Bronchial epithelial cell (primary cell): ENCODE measurements around the gene CD200. TPM values are rescaled to one million over a fixed set of nuclear protein-coding genes. Genes with fewer than 3 reads are reported as not detected.

ENCODE experiments used
- DNase-seq: peaks from one replicate; pipeline ENCODE4 v3.0.0-alpha.2; 2010; ENCODE audit warnings: low read depth
- FAIRE-seq: peaks from 2 replicates; lab custom pipeline; 2011; peaks lifted over from hg19 to GRCh38; lab: Jason Lieb, UNC
- H3K27me3 ChIP-seq: 2 replicates; pipeline ENCODE4 v1.5.1; 2011; ENCODE audit warnings: low read length; ENCODE audit not compliant: control insufficient read depth, insufficient read depth
- H3K36me3 ChIP-seq: 2 replicates; pipeline ENCODE4 v1.5.1; 2011; ENCODE audit warnings: low read length; ENCODE audit not compliant: control insufficient read depth, insufficient read depth
- H3K4me3 ChIP-seq: 2 replicates; pipeline ENCODE4 v1.5.1; 2011; ENCODE audit warnings: mild to moderate bottlenecking, low read depth, low read length, control low read depth
- total RNA-seq: library from RNA; depleted of rRNA; stranded (reverse); fragments of >200 nt; gene quantifications from 2 replicates; pipeline ENCODE4 v1.2.1, GENCODE V29; 2014
- TF ChIP-seq, protein P1 (sequence below): IDR thresholded peaks from 2 replicates; pipeline ENCODE4 v1.5.1; 2011; ENCODE audit warnings: mild to moderate bottlenecking, moderate library complexity, low read length, control low read depth, inconsistent platforms; ENCODE audit not compliant: insufficient read depth, severe bottlenecking

The CD200 gene
- total RNA-seq, 1 donor from 2014 or later, result 0.53 TPM

DNA sequence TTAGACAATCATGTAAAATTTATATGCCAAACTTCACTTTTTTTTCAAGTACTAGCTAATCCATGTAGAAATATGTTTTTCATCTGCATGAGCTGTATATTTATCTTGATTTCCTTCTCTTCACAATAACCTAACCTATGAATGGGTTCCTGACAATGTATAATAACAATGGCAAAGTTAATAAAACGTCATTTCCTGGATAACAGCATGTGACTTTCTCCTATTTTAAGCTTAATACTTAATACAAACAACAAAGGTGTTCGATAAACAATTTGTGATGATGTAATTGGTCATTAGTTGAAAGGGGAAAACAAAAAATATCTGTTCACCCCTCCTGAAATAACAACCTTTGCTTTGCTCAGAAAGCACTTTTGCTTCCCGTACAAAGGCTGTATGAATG is 20.4 kb downstream of the CD200 start:
- Histone ChIP-seq H3K4me3 (no peak overlapping the region), H3K27me3 (no peaks in the 10 kb centered on the region), H3K36me3 (no peaks in the 10 kb centered on the region)
- DNase-seq, result no peak
- TF ChIP-seq, protein P1, sequence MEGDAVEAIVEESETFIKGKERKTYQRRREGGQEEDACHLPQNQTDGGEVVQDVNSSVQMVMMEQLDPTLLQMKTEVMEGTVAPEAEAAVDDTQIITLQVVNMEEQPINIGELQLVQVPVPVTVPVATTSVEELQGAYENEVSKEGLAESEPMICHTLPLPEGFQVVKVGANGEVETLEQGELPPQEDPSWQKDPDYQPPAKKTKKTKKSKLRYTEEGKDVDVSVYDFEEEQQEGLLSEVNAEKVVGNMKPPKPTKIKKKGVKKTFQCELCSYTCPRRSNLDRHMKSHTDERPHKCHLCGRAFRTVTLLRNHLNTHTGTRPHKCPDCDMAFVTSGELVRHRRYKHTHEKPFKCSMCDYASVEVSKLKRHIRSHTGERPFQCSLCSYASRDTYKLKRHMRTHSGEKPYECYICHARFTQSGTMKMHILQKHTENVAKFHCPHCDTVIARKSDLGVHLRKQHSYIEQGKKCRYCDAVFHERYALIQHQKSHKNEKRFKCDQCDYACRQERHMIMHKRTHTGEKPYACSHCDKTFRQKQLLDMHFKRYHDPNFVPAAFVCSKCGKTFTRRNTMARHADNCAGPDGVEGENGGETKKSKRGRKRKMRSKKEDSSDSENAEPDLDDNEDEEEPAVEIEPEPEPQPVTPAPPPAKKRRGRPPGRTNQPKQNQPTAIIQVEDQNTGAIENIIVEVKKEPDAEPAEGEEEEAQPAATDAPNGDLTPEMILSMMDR, result no peak
- FAIRE-seq, result no peak

DNA sequence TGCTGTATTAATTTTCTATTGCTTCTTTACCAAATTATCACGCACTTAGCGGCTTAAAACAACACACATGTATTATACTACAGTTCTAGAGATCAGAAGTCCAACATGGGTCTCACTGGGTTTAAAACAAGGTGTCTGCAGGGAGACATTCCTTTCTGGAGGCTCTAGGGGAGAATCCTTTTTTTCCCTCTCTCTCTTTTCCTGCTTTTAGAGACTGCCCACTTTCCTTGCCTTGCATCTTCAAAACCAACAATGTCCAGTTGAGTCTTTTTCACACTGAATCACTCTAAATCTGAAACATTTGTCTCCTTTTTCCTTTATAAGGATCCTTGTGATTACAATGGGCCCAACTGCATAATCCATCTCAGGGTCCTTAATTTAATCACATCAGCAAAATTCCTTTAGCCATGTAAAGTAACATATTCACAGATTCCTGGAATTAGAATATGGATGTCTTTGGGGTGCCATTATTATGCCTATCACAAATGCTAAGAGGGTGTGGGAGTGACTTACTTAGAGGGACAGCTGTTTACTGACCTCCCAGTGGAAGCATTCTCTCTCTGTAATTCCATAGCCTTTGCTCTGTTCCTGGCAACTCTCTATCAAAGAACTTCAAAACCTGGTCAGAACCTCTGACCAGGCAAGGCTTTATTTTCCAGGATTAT is 21.8 kb downstream of the CD200 start:
- H3K27me3 ChIP-seq, result no peaks in the 10 kb centered on the region
- TF ChIP-seq, protein P1, result no peak
- H3K36me3 ChIP-seq, result no peaks in the 10 kb centered on the region
- no peak overlapping the region for H3K4me3 ChIP-seq
- FAIRE-seq (no peak), DNase-seq (no peak)

DNA sequence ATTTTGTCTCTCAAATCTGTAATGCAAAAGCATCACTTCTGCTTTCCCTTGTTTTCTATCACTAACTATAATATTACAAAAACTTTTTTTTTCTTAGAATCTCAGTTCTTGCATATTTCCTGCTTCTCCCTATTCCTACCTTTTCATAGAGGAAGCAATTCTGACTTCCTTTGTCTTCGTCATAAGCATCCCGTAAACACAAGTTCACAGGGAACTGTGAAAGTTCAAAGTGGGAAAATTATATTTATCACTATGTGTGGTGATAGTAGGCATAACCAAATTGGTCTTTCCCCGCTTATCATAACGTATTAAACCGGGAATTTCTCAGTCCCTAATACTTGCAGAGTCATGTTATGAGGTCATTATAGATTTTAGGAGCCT is 22.3 kb downstream of the CD200 start:
- DNase-seq, result no peak
- H3K36me3 ChIP-seq, result no peaks in the 10 kb centered on the region
- no peaks in the 10 kb centered on the region for H3K27me3 ChIP-seq
- no peak overlapping the region for H3K4me3 ChIP-seq
- FAIRE-seq, result no peak
- TF ChIP-seq, protein P1, result no peak

DNA sequence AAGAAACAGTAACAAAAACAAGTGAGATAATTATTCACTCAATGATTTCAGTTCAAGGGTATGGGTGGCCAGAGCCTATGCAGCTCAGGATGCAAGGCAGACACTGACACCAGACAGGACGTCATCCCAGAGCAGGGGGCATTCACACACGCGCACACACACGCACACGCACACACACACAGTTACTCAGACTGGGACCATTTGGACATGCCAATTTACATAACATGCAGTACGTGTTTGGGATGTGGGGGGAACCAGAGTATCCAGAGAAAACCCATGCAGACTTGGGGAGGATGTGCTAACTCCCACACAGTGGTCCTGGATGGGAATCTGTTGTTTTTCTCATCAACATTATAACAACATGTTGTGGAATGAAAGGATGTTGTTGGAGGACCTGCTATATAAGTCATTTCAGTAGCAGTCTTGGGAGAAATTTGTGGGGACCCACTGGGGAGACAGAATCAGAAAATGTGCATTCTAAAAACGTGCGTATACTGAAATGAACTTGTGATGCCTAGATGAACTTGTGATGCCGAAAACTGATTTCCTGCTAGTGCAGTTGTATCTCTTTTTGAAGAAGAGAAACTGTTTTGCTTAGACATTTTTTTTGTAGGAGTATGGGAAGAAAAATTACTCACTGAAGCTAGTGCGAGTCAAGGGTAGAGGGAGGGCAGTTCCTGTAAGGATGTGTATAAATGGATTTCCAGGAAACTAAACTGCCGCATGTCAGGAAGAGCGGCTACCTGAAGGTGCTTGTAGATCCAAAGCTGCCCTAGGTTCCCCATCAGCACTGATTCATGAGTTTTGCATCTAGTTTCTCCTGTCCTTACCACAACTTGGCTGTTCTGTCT is 25.2 kb downstream of the CD200 start:
- no peaks in the 10 kb centered on the region for H3K36me3 ChIP-seq
- H3K27me3 ChIP-seq, result no peaks in the 10 kb centered on the region
- peak; percentile 64 for FAIRE-seq
- TF ChIP-seq, protein P1, result no peak
- no peak overlapping the region for H3K4me3 ChIP-seq
- DNase-seq, result peak; percentile 35

DNA sequence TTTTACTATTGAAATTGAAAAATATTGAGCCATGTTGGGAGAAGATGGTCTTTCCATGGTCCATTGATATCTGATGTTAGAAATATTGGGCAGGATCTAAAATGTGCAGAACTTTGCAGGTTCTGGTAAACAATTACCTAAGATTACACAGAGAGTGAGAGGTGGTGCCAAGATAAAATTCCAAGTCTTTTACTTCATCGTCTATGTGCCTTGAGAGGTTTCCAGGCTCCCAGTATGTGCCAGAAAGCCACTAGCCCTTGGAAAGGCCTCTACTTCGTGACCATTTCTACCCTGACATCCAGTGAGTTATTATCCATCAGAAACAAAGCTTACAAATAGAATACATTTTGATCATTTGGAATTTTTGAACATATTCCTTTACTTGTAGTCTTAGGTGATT is 27.6 kb downstream of the CD200 start:
- no peaks in the 10 kb centered on the region for H3K36me3 ChIP-seq
- no peak for DNase-seq
- FAIRE-seq, result no peak
- TF ChIP-seq, protein P1, result no peak
- no peaks in the 10 kb centered on the region for H3K27me3 ChIP-seq
- H3K4me3 ChIP-seq, result no peak overlapping the region
